ENCODE measurements around the gene STEAP1B. TPM values are rescaled to one million over a fixed set of nuclear protein-coding genes. Genes with fewer than 3 reads are reported as not detected.
"Not testable (repeated sequence)": the region's sequence is repeated elsewhere in the genome, so short reads cannot be mapped to it uniquely, and the experiment has no call there.

Gene STEAP1B
- total and polyA plus RNA-seq, 2 of the 4 experiments (the other 2 are of a cell fraction), result 7.9 to 13.8 TPM

- H3K18ac ChIP-seq (ENCODE audit: low read depth, low read length); H3K9me3 ChIP-seq (ENCODE audit: control insufficient read depth, insufficient read depth, low read length); H2BK20ac ChIP-seq (ENCODE audit: low read depth, low read length); BruUV-seq (replicated peaks); in situ Hi-C loops (cut with MboI; ENCODE audit: low sequenced_read_pairs); H3K56ac ChIP-seq (ENCODE audit: extremely low read depth, insufficient read depth, low read length); H4K91ac ChIP-seq (ENCODE audit: insufficient read depth, low read depth, low read length); H3K9me1 ChIP-seq (ENCODE audit: insufficient read depth, low read length); H2AK5ac ChIP-seq (ENCODE audit: low read depth, low read length); H4K5ac ChIP-seq (ENCODE audit: low read depth, low read length); H2BK5ac ChIP-seq (ENCODE audit: low read depth, low read length, poor library complexity, severe bottlenecking); H2BK15ac ChIP-seq (ENCODE audit: low read depth, low read length); H3K9ac ChIP-seq (ENCODE audit: low read depth, low read length); H3K36me3 ChIP-seq (ENCODE audit: control insufficient read depth, insufficient read depth, low read length); H3K79me1 ChIP-seq (ENCODE audit: low read depth in 1 of 2, low read length in 2 of 2); intact Hi-C loops (cut with micrococcal nuclease); H4K20me1 ChIP-seq (ENCODE audit: insufficient read depth, low read length); ATAC-seq (ENCODE audit: low read depth); H3K4me1 ChIP-seq (ENCODE audit: control insufficient read depth, insufficient read depth, low read length); H2BK120ac ChIP-seq (ENCODE audit: low read depth, low read length); dilution Hi-C loops (cut with HindIII; ENCODE audit: low sequenced_read_pairs, unreplicated experiment); H2AFZ ChIP-seq (replicated peaks; ENCODE audit: low read length, poor library complexity); DNase-seq; H3K27me3 ChIP-seq (ENCODE audit: control insufficient read depth, insufficient read depth, low read length); H3K4me2 ChIP-seq (ENCODE audit: low read depth, low read length); H3K14ac ChIP-seq (replicated peaks; ENCODE audit: low read depth, low read length); H3K4me3 ChIP-seq (ENCODE audit: insufficient read depth, low read depth, low read length); H4K8ac ChIP-seq (ENCODE audit: low read depth in 2 of 2, low read length in 2 of 2); CTCF ChIA-PET; H3K4ac ChIP-seq (ENCODE audit: low read depth, low read length); H3K23ac ChIP-seq (ENCODE audit: low read depth, low read length); H2AK9ac ChIP-seq (replicated peaks; ENCODE audit: low read depth, low read length, poor library complexity); H3K27ac ChIP-seq (ENCODE audit: insufficient read depth, low read length): not testable (repeated sequence)
- TF ChIP-seq MAFK (IDR thresholded peaks at IDR 0.05; ENCODE audit: low read depth, low read length), result peak; percentile 90
- WGBS, 2 experiments (ENCODE audit: extremely low coverage in 2 of 2, insufficient read length in 1 of 2), result no CpG with 5 or more reads among the region's 5 CpGs
- POLR2A ChIA-PET (ENCODE audit: unreplicated experiment), result interaction anchor here (0.6 kb wide), 1 partner anchor 384 kb away, joined by 4 read pairs; no protein-coding TSS in a partner anchor
These were observed 2.1 kb upstream of the STEAP1B start for GRCh38 chr7:22502104-22502503.
